SIG-M5 treated with dmso at 0.1 percent for 504 hours (cell line): Measurements from ENCODE around the gene PLBD1.
A peak's percentile ranks its signal among the peaks of the same experiment; 100 is the strongest.

Experiments
- DNase-seq: peaks from one replicate; lab custom pipeline; 2025; ENCODE audit not compliant: unreplicated experiment; lab: John Stamatoyannopoulos, UW

The PLBD1 gene

GRCh38 chr12:14570231-14570630, 2.5 kb upstream of the PLBD1 start:
- DNase-seq, result no peak

DNA sequence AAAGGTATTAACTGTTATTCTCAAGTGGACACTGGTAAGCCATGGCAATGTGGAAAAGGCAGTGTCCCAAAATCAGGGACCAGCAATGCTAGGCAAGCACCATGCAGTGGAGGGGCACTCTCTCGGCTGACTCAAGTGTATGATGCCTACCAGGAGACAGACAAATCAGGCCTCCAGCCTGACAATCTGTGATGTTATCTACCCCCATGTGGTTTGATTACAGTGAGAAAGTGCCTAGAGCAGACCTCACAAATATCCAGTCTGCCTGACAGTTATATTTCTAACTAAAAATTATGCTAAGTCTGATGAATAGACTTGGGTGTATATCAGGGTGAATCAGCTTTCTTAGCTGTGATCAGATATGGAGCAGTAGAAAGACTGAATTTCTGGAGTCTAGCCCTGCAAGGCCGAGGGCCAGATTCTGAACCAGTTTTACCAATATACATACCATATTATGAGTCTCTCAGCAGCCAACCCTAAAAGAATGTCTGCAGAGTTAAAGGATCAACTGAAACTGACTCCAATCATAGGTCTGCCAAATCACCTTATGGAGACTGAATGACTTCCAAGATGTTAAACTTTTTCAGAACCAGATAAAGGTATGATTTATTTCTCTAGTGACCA, 3.2 kb downstream of the PLBD1 start:
- DNase-seq, result no peak

GRCh38 chr12:14563046-14563445, 4.6 kb downstream of the PLBD1 start:
- no peak for DNase-seq

DNA sequence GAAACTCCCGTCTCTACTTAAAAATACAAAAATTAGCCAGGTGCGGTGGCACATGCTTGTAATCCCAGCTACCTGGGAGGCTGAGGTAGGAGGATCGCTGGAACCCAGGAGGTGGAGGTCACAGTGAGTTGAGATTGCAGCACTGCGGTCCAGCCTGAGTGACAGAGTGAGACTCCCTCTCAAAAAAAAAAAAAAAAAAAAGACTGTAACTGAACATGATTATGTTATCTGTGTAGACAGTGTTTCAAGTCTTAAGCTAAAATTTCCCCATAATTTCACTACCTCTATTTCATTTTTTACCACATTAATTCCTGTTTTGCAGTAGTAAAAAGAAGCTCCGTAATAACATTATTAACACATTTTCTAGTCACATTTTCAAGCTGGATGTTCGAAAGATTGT, 5.4 kb downstream of the PLBD1 start:
- DNase-seq, result peak; percentile 24

DNA sequence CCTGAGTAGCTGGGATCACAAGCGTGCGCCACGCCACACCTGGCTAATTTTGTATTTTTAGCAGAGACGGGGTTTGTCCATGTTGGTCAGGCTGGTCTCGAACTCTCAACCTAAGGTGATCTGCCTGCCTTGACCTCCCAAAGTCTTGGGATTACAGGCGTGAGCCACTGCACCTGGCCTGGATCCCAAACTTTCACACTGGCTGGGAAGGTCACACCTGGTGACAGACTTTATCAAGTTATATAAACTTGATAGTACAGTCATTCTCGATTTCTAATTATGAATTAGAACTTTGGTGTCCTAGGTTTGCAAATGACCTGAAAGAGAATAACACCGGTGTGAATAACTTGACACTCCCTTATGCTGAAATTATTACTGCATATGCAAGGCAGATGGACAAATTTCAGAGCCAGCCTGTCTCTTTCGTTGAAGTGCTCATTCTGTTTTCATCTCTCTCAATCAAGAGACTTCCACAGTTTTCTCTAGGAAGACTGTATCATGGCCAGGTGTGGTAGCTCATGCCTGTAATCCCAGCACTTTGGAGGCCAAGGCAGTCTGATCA, 5.9 kb downstream of the PLBD1 start:
- no peak for DNase-seq

- DNase-seq, result no peak
Measured at GRCh38 chr12:14560904-14561574, 6.6 kb downstream of the PLBD1 start.

DNA sequence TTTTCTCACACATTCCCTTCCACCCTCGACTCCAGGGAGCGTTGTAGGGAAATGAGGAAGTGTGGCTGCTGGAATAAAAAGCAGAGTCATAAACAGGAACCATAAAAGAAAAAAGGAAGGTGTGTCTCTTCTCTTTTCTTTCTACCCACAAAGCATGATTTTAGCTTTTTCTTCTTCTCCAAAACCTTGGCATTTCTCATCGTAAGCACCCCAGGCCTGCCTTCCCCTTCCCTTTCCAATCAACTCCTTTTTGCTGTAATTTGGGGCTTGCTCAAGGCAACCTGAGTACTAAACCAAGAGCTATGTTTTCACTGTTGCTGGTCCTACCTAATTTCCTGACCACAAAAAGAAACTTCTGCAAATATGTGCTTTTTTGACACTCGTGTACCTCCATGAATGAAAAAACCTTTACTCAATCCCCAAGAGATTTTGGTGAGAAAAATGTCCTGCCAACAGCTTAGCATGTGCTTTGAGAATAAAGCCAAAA, 9.2 kb downstream of the PLBD1 start:
- DNase-seq, result peak; percentile 77

GRCh38 chr12:14557966-14558365, 9.7 kb downstream of the PLBD1 start:
- no peak for DNase-seq

DNA sequence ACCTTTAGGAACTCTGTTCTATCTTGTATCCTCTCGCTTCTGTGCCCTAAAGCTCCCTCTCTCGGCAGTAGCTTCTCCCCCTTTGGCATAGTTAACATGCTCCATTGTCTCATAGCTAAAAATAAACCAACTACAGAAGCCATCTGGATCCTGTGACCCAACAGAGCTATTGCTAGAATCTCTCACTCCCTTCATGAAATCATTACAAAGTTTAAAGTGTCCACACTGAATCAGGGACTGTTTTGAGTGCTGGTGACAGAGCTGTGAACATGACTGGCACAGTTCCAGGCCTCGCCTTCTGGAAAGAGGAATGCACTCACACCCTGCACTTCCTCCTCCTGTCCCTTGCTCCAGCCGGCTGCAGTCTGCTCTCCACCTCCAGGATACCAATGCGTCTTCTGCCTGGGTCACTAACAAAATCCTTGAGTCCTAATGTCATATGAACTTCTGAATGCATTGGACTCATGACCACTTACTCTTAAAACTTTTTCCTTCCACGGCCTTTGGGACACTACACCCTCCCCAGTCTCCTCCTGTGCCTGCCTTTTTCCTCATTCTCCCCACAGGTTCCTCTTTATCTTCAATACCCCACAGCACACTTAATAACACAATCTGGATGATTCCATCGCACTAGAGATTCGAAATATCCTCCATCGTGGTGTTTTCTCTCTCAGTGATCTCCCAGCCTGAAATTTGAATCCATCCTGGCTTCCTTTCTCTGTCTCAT, 13.2 kb downstream of the PLBD1 start:
- DNase-seq, result peak; percentile 72

DNA sequence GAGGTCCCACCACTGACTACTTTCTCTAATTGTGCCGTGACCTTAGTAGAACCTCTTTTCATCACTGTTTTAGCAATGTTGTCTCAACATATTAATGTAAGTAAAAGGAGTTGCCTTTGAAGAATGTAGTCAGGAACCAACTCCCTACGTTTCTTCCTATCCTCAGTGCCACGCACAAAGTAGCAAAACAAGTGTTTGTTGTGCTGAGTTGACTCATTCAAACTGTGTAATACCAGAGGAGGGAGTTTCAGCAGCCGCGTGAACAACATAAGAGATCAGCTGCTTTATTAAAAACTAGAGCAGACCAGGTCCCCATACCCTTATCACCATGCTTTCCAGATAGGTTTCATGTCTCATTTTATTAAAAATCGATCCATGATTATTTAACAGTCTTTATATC, 19.1 kb downstream of the PLBD1 start:
- no peak for DNase-seq

- DNase-seq, result no peak
Measured at GRCh38 chr12:14547571-14547970, 20.1 kb downstream of the PLBD1 start.

- DNase-seq, result no peak
Measured at GRCh38 chr12:14545144-14546124, 22.2 kb downstream of the PLBD1 start.

- no peak for DNase-seq
Measured at GRCh38 chr12:14540801-14541462, 26.8 kb downstream of the PLBD1 start.

- no peak for DNase-seq
Measured at GRCh38 chr12:14537088-14537487, 30.6 kb downstream of the PLBD1 start.

GRCh38 chr12:14532152-14532551, 35.5 kb downstream of the PLBD1 start:
- no peak for DNase-seq

DNA sequence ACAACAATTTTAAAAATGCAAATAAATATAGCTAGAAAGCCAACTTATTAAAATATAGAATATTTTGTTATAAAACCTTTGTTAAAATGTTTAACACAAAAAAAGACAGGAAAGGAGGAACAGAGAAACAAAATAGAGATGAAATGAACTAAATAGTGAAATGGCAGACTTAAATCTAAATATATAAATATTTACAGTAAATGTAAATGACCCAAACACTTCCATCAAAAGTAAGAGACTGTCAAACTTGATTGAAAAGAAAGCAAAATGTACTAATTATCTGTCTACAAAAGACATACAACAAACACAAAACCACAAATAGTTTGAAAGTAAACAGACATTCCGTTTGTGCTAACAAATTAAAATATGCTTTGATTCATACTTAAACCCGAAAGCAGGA, 41.7 kb downstream of the PLBD1 start:
- DNase-seq, result no peak

DNA sequence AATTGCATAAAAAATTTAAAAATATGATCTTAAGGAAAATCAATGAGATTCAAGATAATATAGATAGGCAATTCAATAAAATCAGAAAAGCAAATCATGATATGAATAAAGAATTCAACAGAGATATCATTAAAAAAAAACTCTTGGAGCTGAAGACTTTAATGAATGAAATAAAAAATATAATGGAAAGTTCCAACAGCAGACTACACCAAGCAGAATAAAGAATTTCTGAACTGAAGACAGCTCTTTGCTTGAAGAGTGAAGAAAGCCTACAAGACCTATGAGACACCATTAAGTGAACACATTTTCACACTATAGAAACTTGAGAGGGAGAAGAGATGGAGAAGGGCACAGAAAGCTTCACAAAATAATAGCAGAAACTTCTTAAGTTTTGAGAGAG, 45.9 kb downstream of the PLBD1 start:
- DNase-seq, result no peak

DNA sequence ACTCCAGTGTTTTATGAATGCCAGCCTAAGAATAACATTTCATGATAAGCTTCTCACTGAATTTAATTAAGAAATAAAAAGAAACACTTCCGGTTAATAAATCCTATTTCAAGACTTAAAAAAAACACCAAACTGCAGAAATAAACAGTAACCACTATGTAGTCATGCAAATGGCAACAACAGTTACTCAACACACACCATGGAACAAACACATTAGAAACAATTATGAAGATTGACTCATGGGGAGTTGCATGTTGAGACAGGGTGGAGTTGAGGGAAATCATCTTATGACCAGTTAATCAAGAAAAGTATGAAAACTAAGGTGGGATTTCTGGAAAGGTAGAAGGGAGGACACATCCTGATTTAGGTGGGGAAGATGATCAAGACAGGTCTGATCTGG, 52.7 kb downstream of the PLBD1 start:
- DNase-seq, result no peak

- DNase-seq, result peak; percentile 78
Measured at GRCh38 chr12:14514154-14514842, 53.4 kb downstream of the PLBD1 start.

- DNase-seq, result no peak
Measured at GRCh38 chr12:14510574-14510973, 57.1 kb downstream of the PLBD1 start.
